Measurements from ENCODE around the gene NTRK1.

The NTRK1 gene

DNA sequence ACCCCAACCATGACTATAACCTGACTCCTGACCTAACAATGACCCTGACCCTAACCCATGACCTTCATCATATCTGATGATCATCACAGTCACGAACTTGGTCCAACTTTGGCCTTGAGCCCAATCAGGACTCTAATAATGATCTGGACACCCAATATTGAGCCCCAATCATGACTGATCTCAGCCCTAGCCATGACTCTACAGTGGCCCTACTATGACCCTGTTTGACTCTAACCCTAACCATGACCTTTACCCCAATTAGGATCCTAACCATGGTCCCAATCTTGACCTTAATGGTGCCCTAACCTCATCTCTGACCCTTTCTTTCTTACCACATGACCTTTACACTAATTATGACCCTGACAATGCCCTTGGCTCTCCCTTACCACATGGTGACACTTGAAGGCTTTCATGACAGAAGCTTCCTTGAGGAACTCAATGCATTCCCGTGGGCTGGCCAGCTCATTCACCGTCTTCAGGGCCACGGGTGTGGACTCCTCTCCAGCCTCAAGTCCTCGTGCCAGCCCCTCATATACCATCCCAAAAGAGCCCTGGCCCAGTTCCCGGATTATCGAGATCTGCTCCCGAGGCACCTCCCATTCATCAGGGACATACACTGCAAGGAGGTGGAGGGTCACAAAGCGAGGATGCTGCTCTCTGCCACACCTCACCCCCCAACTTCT lies 17.9 kb upstream of the NTRK1 start:
- no peak overlapping the region for H3K14ac ChIP-seq (ENCODE audit: low read length)
- peaks cover 11% of the 10 kb centered on the region for H3K9me3 ChIP-seq (ENCODE audit: insufficient read depth, low read depth, low read length)
- no peaks in the 10 kb centered on the region for H3K79me1 ChIP-seq (ENCODE audit: low read length)
- no peaks in the 10 kb centered on the region for H3K4me1 ChIP-seq (ENCODE audit: control insufficient read depth in 1 of 2, insufficient read depth in 2 of 2, low read length in 2 of 2)
- WGBS (ENCODE audit: extremely low coverage, insufficient coverage, insufficient read length): no CpG with 5 or more reads among the region's 9 CpGs
- no peak overlapping the region for H4K91ac ChIP-seq (ENCODE audit: low read depth, low read length)
- no peak overlapping the region for H3K9ac ChIP-seq (ENCODE audit: low read length)
- no peak overlapping the region for H2AFZ ChIP-seq (ENCODE audit: insufficient read depth, low read length, poor library complexity)
- H2BK5ac ChIP-seq (ENCODE audit: low read depth, low read length, poor library complexity): no peak overlapping the region
- H3K4me2 ChIP-seq (ENCODE audit: low read length): no peak overlapping the region
- no peak overlapping the region for H2BK12ac ChIP-seq (ENCODE audit: low read length)
- no peaks in the 10 kb centered on the region for H3K79me2 ChIP-seq (ENCODE audit: control insufficient read depth, insufficient read depth, low read length, poor library complexity)
- H3K18ac ChIP-seq (ENCODE audit: low read length): no peak overlapping the region
- no peak overlapping the region for H3K4me3 ChIP-seq (ENCODE audit: low read depth, low read length)
- H3K27me3 ChIP-seq (ENCODE audit: insufficient read depth, low read length): peaks cover 43% of the 10 kb centered on the region
- H3K27ac ChIP-seq (ENCODE audit: low read depth, low read length): no peak overlapping the region
- H3K36me3 ChIP-seq (ENCODE audit: control insufficient read depth in 1 of 2, insufficient read depth in 2 of 2, low read length in 2 of 2): no peaks in the 10 kb centered on the region
- no peak overlapping the region for H4K8ac ChIP-seq (ENCODE audit: low read depth, low read length)
- no peak overlapping the region for H3K4ac ChIP-seq (ENCODE audit: low read depth, low read length)
- no peak overlapping the region for H3K23ac ChIP-seq (ENCODE audit: low read length)
- DNase-seq: no peak
- no peak overlapping the region for H4K12ac ChIP-seq (ENCODE audit: low read depth, low read length)
- H2BK120ac ChIP-seq (ENCODE audit: insufficient read depth, low read length, poor library complexity): no peak overlapping the region
- H2AK5ac ChIP-seq (ENCODE audit: low read length): no peak overlapping the region

DNA sequence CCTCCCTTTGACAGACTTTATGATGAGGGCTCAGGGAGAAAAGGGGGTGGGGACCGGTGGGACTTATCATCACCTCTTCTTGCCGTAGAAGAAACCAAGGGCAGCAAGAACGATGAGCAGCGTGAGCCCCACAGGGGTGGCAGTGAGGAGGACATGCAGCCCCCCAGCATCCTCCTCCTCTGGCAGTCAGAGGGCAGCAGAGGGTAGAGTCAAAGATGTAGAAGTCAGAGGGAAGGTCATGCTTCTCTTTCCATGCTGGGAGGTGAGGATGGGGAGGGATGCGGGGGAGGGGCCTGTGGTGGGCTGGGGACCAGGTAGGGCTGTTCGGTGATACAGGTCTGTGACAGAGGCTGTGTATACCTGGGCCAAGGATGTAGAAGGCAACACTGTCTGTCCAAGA lies 16.6 kb upstream of the NTRK1 start:
- no peak overlapping the region for H3K4ac ChIP-seq (ENCODE audit: low read depth, low read length)
- H2BK5ac ChIP-seq (ENCODE audit: low read depth, low read length, poor library complexity): no peak overlapping the region
- DNase-seq: no peak
- no peak overlapping the region for H4K91ac ChIP-seq (ENCODE audit: low read depth, low read length)
- no peak overlapping the region for H3K4me2 ChIP-seq (ENCODE audit: low read length)
- no peak overlapping the region for H3K4me3 ChIP-seq (ENCODE audit: low read depth, low read length)
- no peak overlapping the region for H3K9ac ChIP-seq (ENCODE audit: low read length)
- no peak overlapping the region for H2AK5ac ChIP-seq (ENCODE audit: low read length)
- H2AFZ ChIP-seq (ENCODE audit: insufficient read depth, low read length, poor library complexity): no peak overlapping the region
- H3K18ac ChIP-seq (ENCODE audit: low read length): no peak overlapping the region
- no CpG with 5 or more reads among the region's 6 CpGs for WGBS (ENCODE audit: extremely low coverage, insufficient coverage, insufficient read length)
- no peak overlapping the region for H4K12ac ChIP-seq (ENCODE audit: low read depth, low read length)
- H3K36me3 ChIP-seq (ENCODE audit: control insufficient read depth in 1 of 2, insufficient read depth in 2 of 2, low read length in 2 of 2): no peaks in the 10 kb centered on the region
- peaks cover 12% of the 10 kb centered on the region for H3K9me3 ChIP-seq (ENCODE audit: insufficient read depth, low read depth, low read length)
- H3K79me1 ChIP-seq (ENCODE audit: low read length): no peaks in the 10 kb centered on the region
- no peak overlapping the region for H3K27ac ChIP-seq (ENCODE audit: low read depth, low read length)
- H3K23ac ChIP-seq (ENCODE audit: low read length): no peak overlapping the region
- H4K8ac ChIP-seq (ENCODE audit: low read depth, low read length): no peak overlapping the region
- H3K27me3 ChIP-seq (ENCODE audit: insufficient read depth, low read length): peaks cover 56% of the 10 kb centered on the region
- no peaks in the 10 kb centered on the region for H3K79me2 ChIP-seq (ENCODE audit: control insufficient read depth, insufficient read depth, low read length, poor library complexity)
- no peak overlapping the region for H3K14ac ChIP-seq (ENCODE audit: low read length)
- no peak overlapping the region for H2BK120ac ChIP-seq (ENCODE audit: insufficient read depth, low read length, poor library complexity)
- H2BK12ac ChIP-seq (ENCODE audit: low read length): no peak overlapping the region
- H3K4me1 ChIP-seq (ENCODE audit: control insufficient read depth in 1 of 2, insufficient read depth in 2 of 2, low read length in 2 of 2): peaks cover 3% of the 10 kb centered on the region in 2 experiments

DNA sequence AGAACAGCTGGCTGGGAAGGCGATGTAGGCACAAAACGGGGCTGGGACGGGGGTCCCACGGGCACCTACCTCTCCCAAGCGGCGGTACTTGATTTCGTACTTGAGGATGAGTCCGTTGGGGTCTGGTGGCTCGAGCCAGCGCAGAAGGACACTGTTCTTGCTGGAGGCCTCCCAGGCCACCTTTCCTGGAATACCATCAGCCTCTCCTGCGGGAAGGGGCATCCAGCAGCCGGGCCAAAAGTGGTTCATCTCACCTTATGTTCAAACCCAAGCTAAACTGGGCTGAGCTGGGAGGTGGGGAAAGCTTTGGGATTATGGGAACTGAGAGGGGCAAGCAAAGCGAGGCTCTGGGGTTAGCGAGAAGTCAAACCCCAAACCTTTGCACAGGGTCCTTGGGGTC lies 16.0 kb upstream of the NTRK1 start:
- Histone ChIP-seq H2AK5ac (ENCODE audit: low read length) (no peak overlapping the region), H4K91ac (ENCODE audit: low read depth, low read length) (no peak overlapping the region), H3K18ac (ENCODE audit: low read length) (no peak overlapping the region), H3K9me3 (ENCODE audit: insufficient read depth, low read depth, low read length) (peaks cover 12% of the 10 kb centered on the region), H3K4ac (ENCODE audit: low read depth, low read length) (no peak overlapping the region), H3K4me2 (ENCODE audit: low read length) (no peak overlapping the region), H3K4me1 (ENCODE audit: control insufficient read depth in 1 of 2, insufficient read depth in 2 of 2, low read length in 2 of 2) (peaks cover 3% of the 10 kb centered on the region in 2 experiments), H3K23ac (ENCODE audit: low read length) (no peak overlapping the region), H3K79me1 (ENCODE audit: low read length) (no peaks in the 10 kb centered on the region), H3K9ac (ENCODE audit: low read length) (no peak overlapping the region), H4K8ac (ENCODE audit: low read depth, low read length) (no peak overlapping the region), H2BK5ac (ENCODE audit: low read depth, low read length, poor library complexity) (no peak overlapping the region), H2BK120ac (ENCODE audit: insufficient read depth, low read length, poor library complexity) (no peak overlapping the region), H3K14ac (ENCODE audit: low read length) (no peak overlapping the region), H3K27me3 (ENCODE audit: insufficient read depth, low read length) (peaks cover 61% of the 10 kb centered on the region), H3K4me3 (ENCODE audit: low read depth, low read length) (no peak overlapping the region), H2AFZ (ENCODE audit: insufficient read depth, low read length, poor library complexity) (no peak overlapping the region), H4K12ac (ENCODE audit: low read depth, low read length) (no peak overlapping the region), H3K36me3 (ENCODE audit: control insufficient read depth in 1 of 2, insufficient read depth in 2 of 2, low read length in 2 of 2) (no peaks in the 10 kb centered on the region), H2BK12ac (ENCODE audit: low read length) (no peak overlapping the region), H3K27ac (ENCODE audit: low read depth, low read length) (no peak overlapping the region), H3K79me2 (ENCODE audit: control insufficient read depth, insufficient read depth, low read length, poor library complexity) (no peaks in the 10 kb centered on the region)
- no CpG with 5 or more reads among the region's 14 CpGs for WGBS (ENCODE audit: extremely low coverage, insufficient coverage, insufficient read length)
- no peak for DNase-seq

DNA sequence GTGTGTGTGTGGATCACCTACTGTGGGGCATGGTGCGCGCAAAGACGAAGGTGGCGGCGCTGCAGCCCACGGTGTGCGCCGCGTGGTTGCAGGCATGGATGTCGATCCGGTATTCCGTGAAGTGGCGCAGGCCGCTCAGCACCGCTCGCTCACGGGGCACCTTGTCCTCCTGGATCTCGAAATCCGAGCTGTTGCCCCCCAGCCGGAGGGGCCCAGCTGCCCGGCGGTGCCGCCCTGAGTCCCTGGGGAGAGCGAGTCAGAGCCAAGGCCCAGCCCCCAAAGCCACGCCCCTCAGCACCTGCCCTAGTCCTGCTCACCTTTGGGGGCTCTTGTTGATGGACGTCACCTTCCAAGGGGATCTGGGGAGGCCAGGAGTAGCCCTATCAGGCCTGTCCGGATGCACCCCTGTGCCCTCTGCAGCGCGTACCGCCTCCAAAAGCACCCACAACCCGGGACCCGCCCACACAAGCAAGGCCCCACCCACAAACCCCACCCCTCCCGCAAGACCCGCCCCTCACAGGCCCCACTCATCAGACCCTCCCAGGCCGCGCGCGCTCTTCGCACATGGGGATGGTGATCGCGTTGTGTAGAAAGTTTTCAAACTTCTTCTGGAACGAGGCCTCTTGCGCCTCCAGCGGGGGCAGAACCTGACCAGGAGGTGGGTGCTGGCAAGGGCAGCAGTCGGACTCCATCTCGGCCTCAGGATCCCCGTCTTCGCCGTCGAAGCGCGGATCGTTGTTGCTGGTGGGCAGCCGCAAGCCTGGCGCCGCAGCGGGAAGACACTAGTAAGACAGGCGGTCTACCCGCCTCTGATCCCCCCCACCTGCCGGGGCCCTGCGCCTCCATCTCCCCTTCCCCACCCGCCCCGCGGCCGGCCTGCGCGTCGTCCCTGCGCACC lies 15.4 kb upstream of the NTRK1 start:
- no peak overlapping the region for H3K4ac ChIP-seq (ENCODE audit: low read depth, low read length)
- H2BK12ac ChIP-seq (ENCODE audit: low read length): no peak overlapping the region
- H3K23ac ChIP-seq (ENCODE audit: low read length): no peak overlapping the region
- no peak overlapping the region for H4K12ac ChIP-seq (ENCODE audit: low read depth, low read length)
- H3K36me3 ChIP-seq (ENCODE audit: control insufficient read depth in 1 of 2, insufficient read depth in 2 of 2, low read length in 2 of 2): no peaks in the 10 kb centered on the region
- H4K91ac ChIP-seq (ENCODE audit: low read depth, low read length): no peak overlapping the region
- DNase-seq: no peak
- peaks cover 3% of the 10 kb centered on the region in 2 experiments for H3K4me1 ChIP-seq (ENCODE audit: control insufficient read depth in 1 of 2, insufficient read depth in 2 of 2, low read length in 2 of 2)
- H3K9ac ChIP-seq (ENCODE audit: low read length): no peak overlapping the region
- no peak overlapping the region for H2AFZ ChIP-seq (ENCODE audit: insufficient read depth, low read length, poor library complexity)
- no peak overlapping the region for H3K18ac ChIP-seq (ENCODE audit: low read length)
- H3K9me3 ChIP-seq (ENCODE audit: insufficient read depth, low read depth, low read length): peaks cover 12% of the 10 kb centered on the region
- no peak overlapping the region for H2BK5ac ChIP-seq (ENCODE audit: low read depth, low read length, poor library complexity)
- H3K79me1 ChIP-seq (ENCODE audit: low read length): no peaks in the 10 kb centered on the region
- no peak overlapping the region for H4K8ac ChIP-seq (ENCODE audit: low read depth, low read length)
- H3K27me3 ChIP-seq (ENCODE audit: insufficient read depth, low read length): peaks cover 62% of the 10 kb centered on the region
- H3K4me2 ChIP-seq (ENCODE audit: low read length): no peak overlapping the region
- WGBS (ENCODE audit: extremely low coverage, insufficient coverage, insufficient read length): no CpG with 5 or more reads among the region's 69 CpGs
- no peak overlapping the region for H2AK5ac ChIP-seq (ENCODE audit: low read length)
- no peak overlapping the region for H2BK120ac ChIP-seq (ENCODE audit: insufficient read depth, low read length, poor library complexity)
- H3K4me3 ChIP-seq (ENCODE audit: low read depth, low read length): no peak overlapping the region
- H3K14ac ChIP-seq (ENCODE audit: low read length): no peak overlapping the region
- no peak overlapping the region for H3K27ac ChIP-seq (ENCODE audit: low read depth, low read length)
- H3K79me2 ChIP-seq (ENCODE audit: control insufficient read depth, insufficient read depth, low read length, poor library complexity): no peaks in the 10 kb centered on the region
